MM.1S (cell line): ENCODE measurements around the gene FOXI3.

Experiments
- DNase-seq: peaks from one replicate; pipeline ENCODE4 v3.0.0-alpha.2; 2015
- H2AFZ ChIP-seq: fragments of 300-600 bp; sonication (generic); 2 replicates; pipeline ENCODE4 v1.6.0; 2016; ENCODE audit warnings: antibody characterized with exemption, low read length
- H3F3A ChIP-seq: fragments of 300-600 bp; sonication (generic); 2 replicates; pipeline ENCODE4 v1.6.1; 2016; ENCODE audit warnings: mild to moderate bottlenecking, antibody characterized with exemption, low read length, moderate library complexity, mixed read lengths; ENCODE audit not compliant: insufficient read depth
- H3K27ac ChIP-seq: fragments of 300-600 bp; sonication (generic); 2 replicates; pipeline ENCODE4 v1.5.1; 2016; ENCODE audit warnings: mild to moderate bottlenecking, low read length
- H3K27me3 ChIP-seq: fragments of 300-600 bp; sonication (generic); replicated peaks from 2 replicates; pipeline ENCODE4 v1.6.0; 2016; ENCODE audit warnings: low read length; ENCODE audit not compliant: insufficient read depth
- H3K36me3 ChIP-seq: fragments of 300-600 bp; sonication (generic); replicated peaks from 2 replicates; pipeline ENCODE4 v1.6.1; 2016; ENCODE audit warnings: mild to moderate bottlenecking, low read length, mixed read lengths; ENCODE audit not compliant: insufficient read depth
- H3K4me1 ChIP-seq: fragments of 300-600 bp; sonication (generic); 2 replicates; pipeline ENCODE4 v1.6.1; 2016; ENCODE audit warnings: low read length, mixed read lengths
- H3K4me2 ChIP-seq: fragments of 300-600 bp; sonication (generic); 2 replicates; pipeline ENCODE4 v1.6.0; 2016; ENCODE audit warnings: low read depth, low read length
- H3K4me3 ChIP-seq: fragments of 300-600 bp; sonication (generic); 2 replicates; pipeline ENCODE4 v1.5.1; 2016; ENCODE audit warnings: low read length, mixed read lengths
- H3K79me2 ChIP-seq: fragments of 300-600 bp; sonication (generic); 2 replicates; pipeline ENCODE4 v1.6.1; 2016; ENCODE audit warnings: mixed run types, low read length, mixed read lengths
- H3K9ac ChIP-seq: fragments of 300-600 bp; sonication (generic); 2 replicates; pipeline ENCODE4 v1.6.1; 2016; ENCODE audit warnings: low read length, mixed read lengths
- H3K9me2 ChIP-seq: fragments of 300-600 bp; sonication (generic); replicated peaks from 2 replicates; pipeline ENCODE4 v1.6.1; 2016; ENCODE audit warnings: mild to moderate bottlenecking, low read length, mixed read lengths; ENCODE audit not compliant: insufficient read depth
- H3K9me3 ChIP-seq: fragments of 300-600 bp; sonication (generic); replicated peaks from 2 replicates; pipeline ENCODE4 v1.6.1; 2016; ENCODE audit warnings: mild to moderate bottlenecking, low read length, mixed read lengths; ENCODE audit not compliant: insufficient read depth
- H4K20me1 ChIP-seq: fragments of 300-600 bp; sonication (generic); 2 replicates; pipeline ENCODE4 v1.6.1; 2016; ENCODE audit warnings: mild to moderate bottlenecking, low read length, moderate library complexity, mixed read lengths; ENCODE audit not compliant: insufficient read depth
- CTCF ChIP-seq: fragments of 300-600 bp; sonication (generic); IDR thresholded peaks from 2 replicates; pipeline ENCODE4 v1.5.1; 2016; ENCODE audit warnings: antibody characterized with exemption, low read length, mixed read lengths
- EZH2 ChIP-seq: fragments of 300-600 bp; sonication (generic); optimal IDR thresholded peaks from 2 replicates; pipeline ENCODE3; 2017; ENCODE audit warnings: low read depth, mild to moderate bottlenecking, antibody characterized with exemption, low read length, mixed read lengths
- EZH2phosphoT487 ChIP-seq: fragments of 300-600 bp; sonication (generic); IDR thresholded peaks from 2 replicates; pipeline ENCODE4 v1.6.1; 2018; ENCODE audit warnings: antibody characterized with exemption, low read length

FOXI3 gene

GRCh38 chr2:88483200-88483599 is 30.7 kb upstream of the FOXI3 start:
- H2AFZ ChIP-seq = peak overlapping the region; percentile 15; the same call in 1 of the 2 replicates
- H3K4me2 ChIP-seq = no peak overlapping the region
- no peaks in the 10 kb centered on the region for H3K9me2 ChIP-seq
- no peak overlapping the region for H3K4me3 ChIP-seq
- no peaks in the 10 kb centered on the region for H4K20me1 ChIP-seq
- no peaks in the 10 kb centered on the region for H3K36me3 ChIP-seq
- TF ChIP-seq CTCF (no peak), EZH2 (no peak), EZH2phosphoT487 (no peak)
- no peaks in the 10 kb centered on the region for H3K27me3 ChIP-seq
- DNase-seq = no peak
- H3K27ac ChIP-seq = no peak overlapping the region
- H3K9me3 ChIP-seq = no peaks in the 10 kb centered on the region
- no peaks in the 10 kb centered on the region for H3F3A ChIP-seq
- H3K79me2 ChIP-seq = no peaks in the 10 kb centered on the region
- H3K9ac ChIP-seq = no peak overlapping the region
- H3K4me1 ChIP-seq = no peaks in the 10 kb centered on the region

- TF ChIP-seq EZH2phosphoT487 (no peak), CTCF (no peak), EZH2 (no peak)
- Histone ChIP-seq H3K9me2 (no peaks in the 10 kb centered on the region), H3K9ac (no peak overlapping the region), H2AFZ (no peak overlapping the region), H3F3A (no peaks in the 10 kb centered on the region), H3K36me3 (no peaks in the 10 kb centered on the region), H4K20me1 (no peaks in the 10 kb centered on the region), H3K9me3 (no peaks in the 10 kb centered on the region), H3K4me1 (no peaks in the 10 kb centered on the region), H3K4me3 (no peak overlapping the region), H3K4me2 (no peak overlapping the region), H3K27ac (no peak overlapping the region), H3K79me2 (no peaks in the 10 kb centered on the region), H3K27me3 (no peaks in the 10 kb centered on the region)
- DNase-seq = no peak
These were observed 29.3 kb upstream of the FOXI3 start for GRCh38 chr2:88481691-88482336.

- no peak for DNase-seq
- Histone ChIP-seq H3K79me2 (no peaks in the 10 kb centered on the region), H3K4me2 (no peak overlapping the region)
These were observed 20.3 kb upstream of the FOXI3 start for GRCh38 chr2:88472811-88473210.

More at GRCh38 chr2:88472811-88473210, 20.3 kb upstream of the FOXI3 start:
- no peak overlapping the region for H3K4me3 ChIP-seq
- no peak for TF ChIP-seq CTCF
- no peak for TF ChIP-seq EZH2phosphoT487
- no peak for TF ChIP-seq EZH2
- H4K20me1 ChIP-seq = no peaks in the 10 kb centered on the region
- no peak overlapping the region for H3K27ac ChIP-seq
- no peak overlapping the region for H2AFZ ChIP-seq
- H3F3A ChIP-seq = no peaks in the 10 kb centered on the region
- no peaks in the 10 kb centered on the region for H3K9me2 ChIP-seq
- H3K4me1 ChIP-seq = no peaks in the 10 kb centered on the region
- H3K9ac ChIP-seq = no peak overlapping the region
- no peaks in the 10 kb centered on the region for H3K27me3 ChIP-seq
- H3K36me3 ChIP-seq = no peaks in the 10 kb centered on the region
- no peaks in the 10 kb centered on the region for H3K9me3 ChIP-seq
